Gastroesophageal sphincter (tissue), 3 donors: ENCODE results near the gene LLGL1.

Source experiments
- CTCF ChIP-seq, 4 experiments: fragments of 200-600 bp in 2 of 4; fragments of 450-650 bp in 2 of 4; sonication (generic) in 1 of 4; IDR thresholded peaks; one replicate each; pipeline ENCODE4 v1.5.1; 2017 to 2019; ENCODE audit warnings: antibody characterized with exemption in 4 of 4, mild to moderate bottlenecking in 2 of 4, moderate library complexity in 2 of 4
- EP300 ChIP-seq: sonication (generic); formaldehyde crosslinking; IDR thresholded peaks from one replicate; pipeline ENCODE4 v1.6.1; 2017; ENCODE audit warnings: antibody characterized with exemption, mild to moderate bottlenecking
- POLR2A ChIP-seq, 2 donors: fragments of 450-650 bp; IDR thresholded peaks; one replicate each; pipeline ENCODE4 v1.6.1; 2017; ENCODE audit warnings: antibody characterized with exemption in 2 of 2, mild to moderate bottlenecking in 2 of 2, moderate library complexity in 1 of 2
- POLR2AphosphoS5 ChIP-seq: sonication (generic); formaldehyde crosslinking; IDR thresholded peaks from one replicate; pipeline ENCODE4 v1.6.1; 2017; ENCODE audit warnings: antibody characterized with exemption

GRCh38 chr17:18213666-18214270 lies 11.7 kb upstream of the LLGL1 start:
- TF ChIP-seq CTCF (IDR thresholded peaks at IDR 0.05) (no peak), POLR2AphosphoS5 (no peak), POLR2A (IDR thresholded peaks at IDR 0.05) (no peak), EP300 (no peak)
